ENCODE measurements around the gene NACAD. TPM values are rescaled to one million over a fixed set of nuclear protein-coding genes. Genes with fewer than 3 reads are reported as not detected.

The NACAD gene
- total and polyA plus RNA-seq, 2 experiments from 2014 or later: 1.2 to 2.9 TPM

- peaks cover 14% of the 10 kb centered on the region; the same call in 1 of the 2 replicates for H3K4me1 ChIP-seq (ENCODE audit: insufficient read depth)
- no peak overlapping the region for H3K4me2 ChIP-seq (ENCODE audit: unreplicated experiment)
- no peaks in the 10 kb centered on the region for H3K79me2 ChIP-seq (ENCODE audit: insufficient read depth)
- no peak overlapping the region for H3K4me3 ChIP-seq
- no peak overlapping the region for H3K9ac ChIP-seq
- H3K27ac ChIP-seq: no peak overlapping the region
- no peaks in the 10 kb centered on the region for H3K27me3 ChIP-seq (replicated peaks; ENCODE audit: insufficient read depth)
- H3K9me3 ChIP-seq (ENCODE audit: low read depth): no peaks in the 10 kb centered on the region
- no peak for DNase-seq
- TF ChIP-seq EZH2phosphoT487 (IDR thresholded peaks at IDR 0.05; ENCODE audit: insufficient read depth, low read depth): no peak
- TF ChIP-seq EZH2 (IDR thresholded peaks at IDR 0.05; ENCODE audit: insufficient read depth, poor library complexity, severe bottlenecking): no peak
- H3F3A ChIP-seq (ENCODE audit: insufficient read depth): peaks cover 15% of the 10 kb centered on the region
- no peak overlapping the region for H2AFZ ChIP-seq
- H3K9me2 ChIP-seq (ENCODE audit: insufficient read depth): no peaks in the 10 kb centered on the region
- 28 to 29% methylated on average over 28 to 29 of the region's 29 CpGs for WGBS, 2 experiments (ENCODE audit: low coverage in 1 of 2, low lambda C conversion rate in 2 of 2, missing lambda C conversion rate in 2 of 2)
- in situ Hi-C loops (cut with MboI): no loop called here
- H3K36me3 ChIP-seq (ENCODE audit: low read depth): no peaks in the 10 kb centered on the region
- H4K20me1 ChIP-seq (ENCODE audit: insufficient read depth): no peaks in the 10 kb centered on the region
Observed at GRCh38 chr7:45088146-45088701, 545 bp downstream of the NACAD start.

DNA sequence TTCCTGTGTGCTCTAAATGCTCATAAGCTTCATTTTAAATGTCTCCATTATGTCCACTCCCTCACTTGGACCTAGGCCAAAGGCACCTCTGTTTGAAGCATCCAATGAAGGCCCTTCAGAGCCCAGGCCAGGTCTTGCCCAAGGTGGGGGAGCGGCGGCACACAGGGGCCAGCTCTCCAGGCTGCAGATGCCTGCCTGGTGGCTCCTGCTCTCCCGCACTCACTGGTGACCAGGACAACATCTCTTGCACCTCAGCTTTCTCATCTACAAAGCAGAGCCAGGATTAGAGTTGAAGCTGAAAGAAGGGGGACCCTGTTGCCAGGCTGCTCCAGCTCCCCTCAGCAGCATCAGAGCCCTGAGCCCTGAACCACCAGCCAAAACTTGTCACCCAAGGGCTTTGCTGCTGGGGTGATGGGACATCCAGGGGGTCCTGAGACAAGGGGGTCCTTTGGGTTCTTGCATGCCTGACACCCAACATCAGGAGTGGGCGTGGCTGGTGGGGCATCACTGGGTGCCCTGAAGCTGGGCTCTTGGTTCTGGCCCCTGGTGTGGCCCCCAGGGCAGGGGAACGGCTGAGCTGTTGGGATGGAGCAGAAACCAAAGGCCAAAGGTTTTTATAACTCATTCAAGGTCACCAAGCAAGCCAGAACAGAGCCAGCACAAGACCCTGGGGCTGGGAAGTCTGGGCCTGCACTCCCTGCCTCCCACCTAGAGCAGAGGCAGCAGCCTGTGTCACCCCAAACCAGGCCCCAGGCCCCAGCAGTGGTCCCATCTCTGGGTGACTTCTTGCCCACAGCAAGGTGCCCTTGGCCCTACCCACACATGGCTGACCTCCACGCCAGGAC is 1.2 kb downstream of the NACAD start:
- H3K36me3 ChIP-seq (ENCODE audit: low read depth): no peaks in the 10 kb centered on the region
- in situ Hi-C loops (cut with MboI): no loop called here

DNA sequence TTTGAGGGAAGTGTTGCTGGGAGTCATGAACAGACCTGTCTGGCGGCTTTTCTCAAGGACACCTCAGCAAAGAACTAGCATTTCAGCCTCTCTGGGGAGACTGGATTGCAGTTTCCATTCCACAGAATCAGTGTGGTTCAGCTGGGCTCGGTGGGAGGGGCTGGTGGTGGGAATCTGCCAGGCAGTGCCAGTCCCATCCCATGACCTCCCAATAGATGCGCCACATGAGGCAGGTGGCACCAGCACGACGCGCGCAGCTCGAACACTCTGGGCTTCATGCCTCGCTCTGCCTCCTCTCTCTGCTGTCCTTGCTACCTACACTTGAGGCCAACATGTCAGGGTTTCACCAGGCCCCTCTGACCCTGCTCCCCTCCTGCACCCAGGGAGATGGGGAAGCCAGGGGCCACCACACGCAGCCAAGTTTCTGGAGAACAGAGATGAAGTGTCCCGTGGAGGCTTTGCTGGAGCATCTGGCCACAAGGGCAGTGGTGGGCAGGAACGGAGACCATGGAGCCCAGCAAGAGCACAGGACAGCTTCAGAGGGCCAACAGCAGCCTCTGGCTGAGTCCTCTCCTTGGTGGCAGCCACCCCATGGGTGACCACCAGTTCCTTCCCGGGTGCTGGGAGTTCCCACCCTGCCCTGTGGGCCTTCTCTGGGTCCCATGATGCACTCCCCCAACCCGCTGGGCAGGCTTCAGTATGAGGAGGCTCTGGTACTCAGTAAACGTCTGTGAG is 2.3 kb downstream of the NACAD start:
- Histone ChIP-seq H3K79me2 (ENCODE audit: insufficient read depth) (no peaks in the 10 kb centered on the region), H3K36me3 (ENCODE audit: low read depth) (no peaks in the 10 kb centered on the region), H3K4me3 (no peak overlapping the region), H2AFZ (no peak overlapping the region), H3K27ac (no peak overlapping the region), H3K9me3 (ENCODE audit: low read depth) (no peaks in the 10 kb centered on the region), H3K27me3 (replicated peaks; ENCODE audit: insufficient read depth) (no peaks in the 10 kb centered on the region), H3K4me2 (ENCODE audit: unreplicated experiment) (no peak overlapping the region), H3K4me1 (ENCODE audit: insufficient read depth) (no peaks in the 10 kb centered on the region), H4K20me1 (ENCODE audit: insufficient read depth) (no peaks in the 10 kb centered on the region), H3K9ac (no peak overlapping the region), H3F3A (ENCODE audit: insufficient read depth) (no peaks in the 10 kb centered on the region), H3K9me2 (ENCODE audit: insufficient read depth) (no peaks in the 10 kb centered on the region)
- 84% methylated on average over 15 of the region's 15 CpGs for WGBS, 2 experiments (ENCODE audit: low coverage in 1 of 2, low lambda C conversion rate in 2 of 2, missing lambda C conversion rate in 2 of 2)
- in situ Hi-C loops (cut with MboI): no loop called here
- TF ChIP-seq EZH2phosphoT487 (IDR thresholded peaks at IDR 0.05; ENCODE audit: insufficient read depth, low read depth) (no peak), EZH2 (IDR thresholded peaks at IDR 0.05; ENCODE audit: insufficient read depth, poor library complexity, severe bottlenecking) (no peak)
- no peak for DNase-seq

More for the DNA sequence above, 1.2 kb downstream of the NACAD start:
- peaks cover 8% of the 10 kb centered on the region; the same call in 1 of the 2 replicates for H3K4me1 ChIP-seq (ENCODE audit: insufficient read depth)
- H3K9ac ChIP-seq: no peak overlapping the region
- H4K20me1 ChIP-seq (ENCODE audit: insufficient read depth): no peaks in the 10 kb centered on the region
- H3F3A ChIP-seq (ENCODE audit: insufficient read depth): peaks cover 8% of the 10 kb centered on the region
- 91 to 92% methylated on average over 6 of the region's 6 CpGs for WGBS, 2 experiments (ENCODE audit: low coverage in 1 of 2, low lambda C conversion rate in 2 of 2, missing lambda C conversion rate in 2 of 2)
- H3K79me2 ChIP-seq (ENCODE audit: insufficient read depth): no peaks in the 10 kb centered on the region
- no peak overlapping the region for H2AFZ ChIP-seq
- no peak overlapping the region for H3K4me3 ChIP-seq
- DNase-seq: no peak
- H3K4me2 ChIP-seq (ENCODE audit: unreplicated experiment): no peak overlapping the region
- H3K27me3 ChIP-seq (replicated peaks; ENCODE audit: insufficient read depth): no peaks in the 10 kb centered on the region
- no peaks in the 10 kb centered on the region for H3K9me2 ChIP-seq (ENCODE audit: insufficient read depth)
- TF ChIP-seq EZH2 (IDR thresholded peaks at IDR 0.05; ENCODE audit: insufficient read depth, poor library complexity, severe bottlenecking) (no peak), EZH2phosphoT487 (IDR thresholded peaks at IDR 0.05; ENCODE audit: insufficient read depth, low read depth) (no peak)
- no peak overlapping the region for H3K27ac ChIP-seq
- H3K9me3 ChIP-seq (ENCODE audit: low read depth): no peaks in the 10 kb centered on the region

DNA sequence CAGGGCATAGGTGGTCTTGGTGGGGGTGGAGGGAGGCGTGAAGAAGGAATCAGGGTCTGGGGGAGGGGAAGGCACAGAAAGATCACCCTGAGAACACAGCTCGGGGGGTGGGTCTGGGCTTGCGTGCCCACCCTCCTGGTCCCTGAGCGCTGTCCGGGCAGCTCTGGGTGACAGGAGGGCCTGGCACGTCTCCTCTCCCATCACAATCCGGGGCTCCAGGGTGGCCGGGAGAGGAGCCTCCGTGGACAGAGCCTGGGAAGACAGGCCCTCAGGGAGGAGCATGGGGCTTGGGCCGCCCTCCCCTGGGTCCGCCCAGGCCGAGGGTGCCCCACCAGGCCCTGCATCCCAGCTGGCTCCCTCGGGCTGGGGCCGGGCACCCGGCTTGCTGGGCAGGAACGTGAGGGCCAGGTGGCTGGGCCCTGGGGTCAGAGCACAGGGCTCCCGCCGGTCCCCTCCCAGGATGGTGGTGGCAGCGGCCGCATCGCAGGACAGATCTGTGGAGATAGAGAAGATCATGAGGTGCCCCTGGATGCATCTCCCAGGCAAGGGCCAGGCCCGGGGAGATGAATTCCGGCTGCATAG is 3.1 kb downstream of the NACAD start:
- Histone ChIP-seq H3K27ac (no peak overlapping the region), H3K4me1 (ENCODE audit: insufficient read depth) (no peaks in the 10 kb centered on the region), H3K9me2 (ENCODE audit: insufficient read depth) (no peaks in the 10 kb centered on the region), H3F3A (ENCODE audit: insufficient read depth) (no peaks in the 10 kb centered on the region), H3K4me2 (ENCODE audit: unreplicated experiment) (no peak overlapping the region), H3K36me3 (ENCODE audit: low read depth) (no peaks in the 10 kb centered on the region), H3K79me2 (ENCODE audit: insufficient read depth) (no peaks in the 10 kb centered on the region), H3K4me3 (no peak overlapping the region), H3K9me3 (ENCODE audit: low read depth) (no peaks in the 10 kb centered on the region), H3K27me3 (replicated peaks; ENCODE audit: insufficient read depth) (no peaks in the 10 kb centered on the region), H4K20me1 (ENCODE audit: insufficient read depth) (no peaks in the 10 kb centered on the region), H2AFZ (no peak overlapping the region), H3K9ac (no peak overlapping the region)
- in situ Hi-C loops (cut with MboI): no loop called here
- no peak for DNase-seq
- TF ChIP-seq EZH2 (IDR thresholded peaks at IDR 0.05; ENCODE audit: insufficient read depth, poor library complexity, severe bottlenecking) (no peak), EZH2phosphoT487 (IDR thresholded peaks at IDR 0.05; ENCODE audit: insufficient read depth, low read depth) (no peak)
- WGBS, 2 experiments (ENCODE audit: low coverage in 1 of 2, low lambda C conversion rate in 2 of 2, missing lambda C conversion rate in 2 of 2): 82 to 85% methylated on average over 17 to 22 of the region's 23 CpGs

Data from GM23248 (cell line).